ENCODE measurements around the gene SMAD1. TPM values are rescaled to one million over a fixed set of nuclear protein-coding genes. Genes with fewer than 3 reads are reported as not detected.

SMAD1 gene
- total RNA-seq, 2 donors from 2014 or later = 25.1 to 28.3 TPM

DNA sequence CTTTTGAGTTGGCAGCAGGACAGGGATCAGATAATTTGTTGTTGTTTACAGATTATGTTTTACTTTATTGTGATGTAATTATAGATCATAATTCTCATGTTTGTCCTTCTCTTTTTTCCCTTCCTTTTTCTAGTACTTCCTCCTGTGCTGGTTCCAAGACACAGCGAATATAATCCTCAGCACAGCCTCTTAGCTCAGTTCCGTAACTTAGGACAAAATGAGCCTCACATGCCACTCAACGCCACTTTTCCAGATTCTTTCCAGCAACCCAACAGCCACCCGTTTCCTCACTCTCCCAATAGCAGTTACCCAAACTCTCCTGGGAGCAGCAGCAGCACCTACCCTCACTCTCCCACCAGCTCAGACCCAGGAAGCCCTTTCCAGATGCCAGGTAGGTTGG lies 58.0 kb downstream of the SMAD1 start:
- TF ChIP-seq, protein P1, sequence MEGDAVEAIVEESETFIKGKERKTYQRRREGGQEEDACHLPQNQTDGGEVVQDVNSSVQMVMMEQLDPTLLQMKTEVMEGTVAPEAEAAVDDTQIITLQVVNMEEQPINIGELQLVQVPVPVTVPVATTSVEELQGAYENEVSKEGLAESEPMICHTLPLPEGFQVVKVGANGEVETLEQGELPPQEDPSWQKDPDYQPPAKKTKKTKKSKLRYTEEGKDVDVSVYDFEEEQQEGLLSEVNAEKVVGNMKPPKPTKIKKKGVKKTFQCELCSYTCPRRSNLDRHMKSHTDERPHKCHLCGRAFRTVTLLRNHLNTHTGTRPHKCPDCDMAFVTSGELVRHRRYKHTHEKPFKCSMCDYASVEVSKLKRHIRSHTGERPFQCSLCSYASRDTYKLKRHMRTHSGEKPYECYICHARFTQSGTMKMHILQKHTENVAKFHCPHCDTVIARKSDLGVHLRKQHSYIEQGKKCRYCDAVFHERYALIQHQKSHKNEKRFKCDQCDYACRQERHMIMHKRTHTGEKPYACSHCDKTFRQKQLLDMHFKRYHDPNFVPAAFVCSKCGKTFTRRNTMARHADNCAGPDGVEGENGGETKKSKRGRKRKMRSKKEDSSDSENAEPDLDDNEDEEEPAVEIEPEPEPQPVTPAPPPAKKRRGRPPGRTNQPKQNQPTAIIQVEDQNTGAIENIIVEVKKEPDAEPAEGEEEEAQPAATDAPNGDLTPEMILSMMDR (conservative IDR thresholded peaks at IDR 0.05) = no peak
- no peaks in the 10 kb centered on the region for H3K27me3 Mint-ChIP-seq (ENCODE audit: insufficient read depth)
- Histone ChIP-seq H3K4me3 (ENCODE audit: low read length) (no peak overlapping the region), H3K4me1 (ENCODE audit: control insufficient read depth, insufficient read depth, low read length) (no peaks in the 10 kb centered on the region), H3K27me3 (ENCODE audit: control insufficient read depth, insufficient read depth, low read length, poor library complexity, severe bottlenecking) (no peaks in the 10 kb centered on the region), H3K9ac (ENCODE audit: extremely low read depth, low read length, poor library complexity, severe bottlenecking) (no peak overlapping the region), H3K27ac (ENCODE audit: low read depth, low read length) (no peak overlapping the region), H3K36me3 (ENCODE audit: control insufficient read depth, insufficient read depth, low read length) (peaks cover 9% of the 10 kb centered on the region), H3K9me3 (ENCODE audit: control insufficient read depth, low read length) (no peaks in the 10 kb centered on the region)
- peak overlapping the region; percentile 49 for H3K27ac Mint-ChIP-seq
- peaks cover 21% of the 10 kb centered on the region for H3K4me1 Mint-ChIP-seq
- H3K9me3 Mint-ChIP-seq = no peaks in the 10 kb centered on the region
- DNase-seq = no peak
- no peak overlapping the region for H3K4me3 Mint-ChIP-seq
- WGBS, 2 experiments (ENCODE audit: insufficient coverage in 1 of 2, insufficient read length in 1 of 2) = 93% methylated on average over 4 of the region's 4 CpGs; no CpG with 5 or more reads in 1 of the 2 experiments
- peaks cover 13% of the 10 kb centered on the region for H3K36me3 Mint-ChIP-seq (ENCODE audit: low read depth)

DNA sequence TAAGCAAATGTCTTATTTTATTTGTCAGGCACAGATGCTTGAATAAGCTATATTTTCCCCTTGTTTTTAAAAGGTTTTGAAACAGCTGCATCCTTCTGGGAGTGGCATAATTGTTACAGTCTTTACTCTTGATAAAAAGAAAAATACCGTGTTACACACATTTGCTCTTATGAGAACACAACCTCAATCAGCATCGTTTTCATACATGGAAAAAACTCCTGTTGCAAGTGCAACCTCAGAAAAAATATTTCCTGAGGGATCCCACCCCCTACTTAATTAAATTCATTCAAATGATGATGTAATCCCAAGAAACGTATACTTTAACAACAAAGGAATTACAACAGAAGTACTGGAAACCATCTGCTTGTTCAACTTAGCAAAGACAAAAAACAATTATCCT lies 58.6 kb downstream of the SMAD1 start:
- no peak overlapping the region for H3K4me3 Mint-ChIP-seq
- H3K4me1 Mint-ChIP-seq = peaks cover 23% of the 10 kb centered on the region
- no peak overlapping the region for H3K27ac Mint-ChIP-seq
- H3K9ac ChIP-seq (ENCODE audit: extremely low read depth, low read length, poor library complexity, severe bottlenecking) = no peak overlapping the region
- TF ChIP-seq, protein P1 (conservative IDR thresholded peaks at IDR 0.05) = no peak
- H3K27me3 Mint-ChIP-seq (ENCODE audit: insufficient read depth) = no peaks in the 10 kb centered on the region
- 92 to 94% methylated on average over 2 to 3 of the region's 3 CpGs for WGBS, 2 experiments (ENCODE audit: insufficient coverage in 1 of 2, insufficient read length in 1 of 2)
- peaks cover 9% of the 10 kb centered on the region for H3K36me3 ChIP-seq (ENCODE audit: control insufficient read depth, insufficient read depth, low read length)
- DNase-seq = no peak
- no peaks in the 10 kb centered on the region for H3K4me1 ChIP-seq (ENCODE audit: control insufficient read depth, insufficient read depth, low read length)
- H3K27me3 ChIP-seq (ENCODE audit: control insufficient read depth, insufficient read depth, low read length, poor library complexity, severe bottlenecking) = no peaks in the 10 kb centered on the region
- H3K9me3 ChIP-seq (ENCODE audit: control insufficient read depth, low read length) = no peaks in the 10 kb centered on the region
- no peak overlapping the region for H3K4me3 ChIP-seq (ENCODE audit: low read length)
- H3K9me3 Mint-ChIP-seq = no peaks in the 10 kb centered on the region
- no peak overlapping the region for H3K27ac ChIP-seq (ENCODE audit: low read depth, low read length)
- peaks cover 13% of the 10 kb centered on the region for H3K36me3 Mint-ChIP-seq (ENCODE audit: low read depth)

DNA sequence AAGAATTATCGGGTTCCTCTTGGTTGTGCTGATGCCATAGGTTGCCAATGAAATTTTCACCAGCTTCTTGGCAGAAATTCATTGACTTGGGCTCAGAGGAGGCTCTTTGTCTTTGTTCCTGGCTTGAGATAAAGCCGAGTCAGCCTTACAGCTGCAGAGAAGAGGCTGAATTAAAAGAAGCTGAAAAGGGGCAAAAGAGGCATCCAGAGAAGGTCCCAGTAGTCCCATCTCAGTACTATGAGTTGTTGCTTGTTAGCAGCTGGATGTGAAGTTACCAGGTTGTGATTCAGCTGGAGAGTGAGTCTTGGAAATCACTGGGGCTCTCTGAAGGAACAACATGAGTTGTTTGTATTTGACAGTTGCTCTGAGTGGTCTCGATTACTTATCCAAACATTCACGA lies 59.7 kb downstream of the SMAD1 start:
- Mint-ChIP-seq H3K36me3 (ENCODE audit: low read depth) (peaks cover 17% of the 10 kb centered on the region), H3K4me3 (no peak overlapping the region), H3K27me3 (ENCODE audit: insufficient read depth) (no peaks in the 10 kb centered on the region), H3K9me3 (no peaks in the 10 kb centered on the region), H3K4me1 (peaks cover 28% of the 10 kb centered on the region), H3K27ac (peak overlapping the region; percentile 64)
- no peak for DNase-seq
- Histone ChIP-seq H3K9ac (ENCODE audit: extremely low read depth, low read length, poor library complexity, severe bottlenecking) (no peak overlapping the region), H3K27me3 (ENCODE audit: control insufficient read depth, insufficient read depth, low read length, poor library complexity, severe bottlenecking) (no peaks in the 10 kb centered on the region), H3K4me1 (ENCODE audit: control insufficient read depth, insufficient read depth, low read length) (no peaks in the 10 kb centered on the region), H3K9me3 (ENCODE audit: control insufficient read depth, low read length) (no peaks in the 10 kb centered on the region), H3K4me3 (ENCODE audit: low read length) (no peak overlapping the region), H3K36me3 (ENCODE audit: control insufficient read depth, insufficient read depth, low read length) (peaks cover 18% of the 10 kb centered on the region), H3K27ac (ENCODE audit: low read depth, low read length) (peak overlapping the region; percentile 5)
- WGBS, 2 experiments (ENCODE audit: insufficient coverage in 1 of 2, insufficient read length in 1 of 2) = 90 to 100% methylated on average over 2 to 4 of the region's 4 CpGs
- TF ChIP-seq, protein P1 (conservative IDR thresholded peaks at IDR 0.05) = no peak
